Activated CD4-positive, alpha-beta T cell treated with anti-CD3 and anti-CD28 coated beads, Interleukin-2, amount 10 ng/mL, durations not matched to agents 24 days and 14 days (primary cell): Measurements from ENCODE around the gene USHBP1. TPM values are rescaled to one million over a fixed set of nuclear protein-coding genes. Genes with fewer than 3 reads are reported as not detected.
A peak's percentile ranks its signal among the peaks of the same experiment; 100 is the strongest.

Source experiments
- DNase-seq: peaks from one replicate; pipeline ENCODE4 v3.0.0; 2022
- H3K27ac Mint-ChIP-seq: one replicate; pipeline ENCODE4 v1.8.0; 2022; ENCODE audit warnings: mild to moderate bottlenecking, mixed read lengths
- H3K27me3 Mint-ChIP-seq: one replicate; pipeline ENCODE4 v1.8.0; 2022; ENCODE audit warnings: mixed read lengths
- H3K36me3 Mint-ChIP-seq: one replicate; pipeline ENCODE4 v1.8.0; 2022; ENCODE audit warnings: low read depth, mild to moderate bottlenecking, mixed read lengths
- H3K4me1 Mint-ChIP-seq: one replicate; pipeline ENCODE4 v1.8.0; 2021; ENCODE audit warnings: mixed read lengths
- H3K4me3 Mint-ChIP-seq: one replicate; pipeline ENCODE4 v1.8.0; 2022; ENCODE audit warnings: mild to moderate bottlenecking, moderate library complexity, mixed read lengths
- H3K9me3 Mint-ChIP-seq: one replicate; pipeline ENCODE4 v1.8.0; 2021; ENCODE audit warnings: mixed read lengths
- intact Hi-C: fragments of 100-400 bp; cut with micrococcal nuclease; formaldehyde crosslinking; loops from one replicate; pipeline ENCODE4 v1.15.1; 2023
- total RNA-seq: library from RNA; stranded (reverse); gene quantifications from 2 replicates; pipeline ENCODE4 v1.2.3, GENCODE V29; 2022

Gene USHBP1
- total RNA-seq, 1 donor from 2014 or later = 0.30 TPM

DNA sequence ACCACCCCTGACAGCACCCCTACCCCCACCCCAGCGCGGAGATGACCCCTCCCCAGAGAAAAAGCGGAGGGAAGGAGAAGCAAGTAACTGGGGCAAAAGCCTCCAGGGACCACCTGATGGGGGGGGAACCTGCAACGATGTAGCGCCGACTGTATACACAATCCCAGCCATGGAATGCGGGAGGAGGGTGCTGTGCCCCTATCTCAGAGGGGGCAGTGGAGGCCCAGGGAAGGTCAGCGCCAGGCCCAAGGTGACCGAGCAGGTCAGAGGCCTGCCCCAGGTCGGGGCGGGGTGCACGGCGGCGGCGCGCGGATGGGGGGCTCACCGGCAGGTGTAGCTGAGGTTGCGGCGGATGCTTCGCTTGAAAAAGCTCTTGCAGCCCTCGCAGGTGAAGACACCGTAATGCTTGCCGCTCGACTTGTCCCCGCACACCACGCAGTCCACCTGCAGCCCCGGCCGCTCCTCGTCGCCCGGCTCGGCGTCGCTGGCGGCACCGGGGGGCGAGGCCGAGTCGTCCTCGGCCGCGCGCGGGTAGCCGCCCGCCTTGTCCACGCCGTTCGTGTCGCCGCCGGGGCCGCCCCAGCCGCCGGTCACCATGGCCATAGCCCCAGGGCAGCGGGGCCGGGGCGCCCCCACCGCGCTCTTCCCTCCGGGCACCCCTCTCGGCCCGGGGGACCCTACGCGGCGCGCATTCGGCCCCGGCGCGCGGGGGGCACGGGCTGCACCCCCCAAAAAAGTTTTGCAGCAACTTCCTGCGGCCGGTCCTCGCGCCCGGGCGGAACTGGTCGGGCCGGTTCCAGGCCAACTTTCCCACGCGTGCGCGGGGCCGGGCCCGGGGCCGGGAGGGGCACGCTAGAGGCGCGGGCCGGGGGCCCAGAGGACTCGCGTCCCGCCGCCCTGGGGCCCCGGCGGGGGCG is 19.7 kb downstream of the USHBP1 start:
- Mint-ChIP-seq H3K27ac (peak overlapping the region; percentile 8), H3K36me3 (no peaks in the 10 kb centered on the region), H3K4me1 (peaks cover 7% of the 10 kb centered on the region), H3K4me3 (peak overlapping the region; percentile 63), H3K27me3 (peaks cover 16% of the 10 kb centered on the region), H3K9me3 (no peaks in the 10 kb centered on the region)
- intact Hi-C loops = no loop called here
- no peak for DNase-seq

DNA sequence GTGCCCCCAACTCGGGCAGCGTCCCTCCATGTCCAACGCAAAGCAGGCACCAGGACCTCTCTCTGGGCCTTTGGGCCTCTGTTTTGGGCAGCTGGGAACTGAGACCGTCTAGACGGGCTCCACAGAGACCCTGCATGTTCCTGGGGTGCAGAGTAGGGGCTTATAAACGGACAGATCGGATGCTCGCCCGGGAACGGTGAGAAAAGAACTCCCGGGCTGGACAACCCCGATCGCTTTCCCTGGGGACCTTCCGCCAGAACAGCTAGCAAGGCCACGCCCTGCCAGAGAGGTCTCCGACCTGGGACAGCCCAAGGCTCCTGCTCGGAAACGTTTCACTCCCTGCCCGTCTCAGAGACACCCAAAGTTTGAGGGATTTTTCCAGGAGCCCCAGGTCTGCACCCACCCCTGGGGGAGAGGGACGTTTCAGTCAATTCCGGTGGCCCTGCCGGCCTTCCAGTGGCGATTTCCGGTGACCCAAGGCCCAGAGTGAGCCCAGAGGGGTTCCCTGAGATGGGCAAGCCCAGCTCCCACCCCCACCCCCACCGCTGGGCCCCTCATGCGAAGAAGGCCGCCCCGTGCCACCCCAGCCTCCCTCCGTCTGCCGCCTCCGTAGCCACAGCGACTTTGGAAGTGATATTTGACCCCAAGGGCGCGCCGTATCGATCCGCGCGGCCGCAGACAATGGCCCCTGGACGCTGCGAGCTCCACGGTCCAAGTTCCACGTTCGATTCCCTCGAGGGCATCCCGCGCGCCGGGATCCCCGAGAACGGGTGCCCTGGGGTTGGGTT is 20.5 kb downstream of the USHBP1 start:
- no peaks in the 10 kb centered on the region for H3K36me3 Mint-ChIP-seq
- peak overlapping the region; percentile 63 for H3K4me3 Mint-ChIP-seq
- H3K27ac Mint-ChIP-seq = peak overlapping the region; percentile 8

DNA sequence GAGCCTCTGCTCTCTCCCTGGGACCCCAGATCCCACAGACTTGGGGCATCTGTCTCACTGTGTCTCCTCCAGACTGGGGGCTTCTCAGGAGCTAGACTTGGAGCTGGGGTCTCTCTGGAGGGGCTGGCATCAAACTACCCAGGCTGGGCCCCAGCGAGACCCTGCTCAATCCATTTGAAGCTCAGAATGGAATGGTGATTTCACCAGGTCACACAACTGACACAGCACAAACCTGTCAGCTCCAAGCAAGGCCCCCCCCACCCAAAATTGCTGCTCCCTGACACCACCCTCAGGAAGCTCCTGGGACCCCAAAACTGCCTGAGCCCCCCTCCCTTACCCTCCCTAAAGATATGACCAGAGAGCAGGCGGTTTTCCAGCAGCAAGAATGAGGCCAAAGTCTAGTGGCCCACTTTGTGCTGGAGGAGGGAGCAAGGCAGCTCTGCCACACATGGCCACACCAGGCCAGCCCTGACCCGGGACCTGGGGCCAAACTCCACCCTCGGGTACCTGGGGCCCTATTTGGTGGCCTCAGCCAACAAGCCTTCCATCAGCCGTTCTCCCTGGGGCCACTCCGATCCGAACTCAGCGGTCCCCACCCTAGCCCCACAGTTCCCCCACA is 21.2 kb downstream of the USHBP1 start:
- H3K4me1 Mint-ChIP-seq = peaks cover 7% of the 10 kb centered on the region
- intact Hi-C loops = no loop called here
- DNase-seq = no peak
- no peaks in the 10 kb centered on the region for H3K9me3 Mint-ChIP-seq
- H3K4me3 Mint-ChIP-seq = no peak overlapping the region
- H3K36me3 Mint-ChIP-seq = no peaks in the 10 kb centered on the region
- H3K27ac Mint-ChIP-seq = no peak overlapping the region
- peaks cover 14% of the 10 kb centered on the region for H3K27me3 Mint-ChIP-seq

More for the DNA sequence above, 20.5 kb downstream of the USHBP1 start:
- Mint-ChIP-seq H3K4me1 (peaks cover 7% of the 10 kb centered on the region), H3K9me3 (no peaks in the 10 kb centered on the region), H3K27me3 (peaks cover 15% of the 10 kb centered on the region)
- DNase-seq = no peak
- intact Hi-C loops = no loop called here

DNA sequence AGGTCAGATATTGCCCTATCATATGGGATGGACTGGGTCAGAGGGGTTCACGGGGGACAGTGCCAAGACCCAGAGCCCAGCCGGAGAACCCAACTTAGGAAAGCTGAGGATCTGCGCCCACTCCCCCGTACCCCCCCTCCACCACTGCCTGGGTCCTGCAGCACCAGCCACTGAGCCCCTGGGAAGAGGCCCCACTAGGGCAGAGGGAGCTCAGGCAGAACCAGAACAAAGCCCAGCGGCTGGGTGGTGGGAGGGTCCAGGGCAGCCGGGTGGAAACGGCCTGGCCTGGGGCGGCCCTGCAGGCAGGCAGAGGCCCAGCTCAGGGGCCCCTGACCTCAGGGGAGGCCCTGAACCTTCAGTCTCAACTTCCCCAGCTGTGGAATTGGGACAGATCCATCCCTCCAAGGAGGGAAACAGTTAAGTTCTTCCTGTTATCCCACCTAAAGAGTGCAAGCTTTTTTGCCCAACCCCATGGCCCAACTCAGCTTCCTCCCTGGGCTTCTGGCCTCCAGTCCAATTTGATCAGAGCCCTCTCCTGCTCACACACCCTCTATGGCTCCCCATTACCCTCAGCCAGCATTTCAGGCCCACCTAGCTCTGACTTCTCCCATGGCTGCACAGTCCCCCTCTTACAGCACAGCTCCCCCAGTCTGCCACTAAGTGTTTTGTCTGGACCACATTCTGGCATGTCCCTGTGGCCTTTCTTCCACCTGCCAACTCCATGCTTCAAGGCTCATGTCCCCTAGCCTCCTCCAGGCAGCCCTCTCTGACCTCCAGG is 21.9 kb downstream of the USHBP1 start:
- Mint-ChIP-seq H3K4me3 (no peak overlapping the region), H3K4me1 (peaks cover 8% of the 10 kb centered on the region), H3K36me3 (no peaks in the 10 kb centered on the region), H3K9me3 (no peaks in the 10 kb centered on the region), H3K27me3 (peaks cover 14% of the 10 kb centered on the region), H3K27ac (peak overlapping the region; percentile 20)
- no peak for DNase-seq
- intact Hi-C loops = no loop called here

DNA sequence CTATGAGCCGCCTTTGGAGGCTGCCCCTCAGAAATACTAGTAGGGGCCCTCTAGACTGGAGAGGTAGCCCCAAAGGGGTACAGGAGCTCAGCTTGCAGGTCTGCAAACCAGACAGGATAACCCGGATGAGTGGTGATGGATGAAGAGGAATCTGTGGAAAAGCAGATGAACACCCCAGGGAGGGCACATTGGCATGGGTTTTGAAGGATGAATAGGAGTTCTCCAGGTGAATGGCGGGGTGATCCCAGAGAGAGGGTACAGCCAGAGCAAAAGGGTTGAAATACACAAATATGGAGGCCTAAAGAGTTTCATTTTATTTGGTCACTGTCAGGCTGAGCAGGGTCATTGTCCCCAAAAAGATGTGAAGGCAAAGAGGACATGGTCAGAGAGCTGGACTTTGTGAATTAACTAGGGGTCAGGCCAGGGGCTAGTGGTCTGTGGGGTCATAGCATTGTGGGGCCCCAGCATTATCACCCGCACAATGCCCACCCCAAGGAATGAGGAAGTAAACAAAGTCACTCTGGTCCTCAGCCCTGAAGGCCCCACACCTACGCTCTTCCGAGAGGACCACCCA is 23.6 kb downstream of the USHBP1 start:
- Mint-ChIP-seq H3K9me3 (no peaks in the 10 kb centered on the region), H3K27ac (no peak overlapping the region), H3K27me3 (peaks cover 8% of the 10 kb centered on the region), H3K4me1 (peaks cover 2% of the 10 kb centered on the region), H3K36me3 (no peaks in the 10 kb centered on the region), H3K4me3 (no peak overlapping the region)
- DNase-seq = no peak
- intact Hi-C loops = no loop called here

DNA sequence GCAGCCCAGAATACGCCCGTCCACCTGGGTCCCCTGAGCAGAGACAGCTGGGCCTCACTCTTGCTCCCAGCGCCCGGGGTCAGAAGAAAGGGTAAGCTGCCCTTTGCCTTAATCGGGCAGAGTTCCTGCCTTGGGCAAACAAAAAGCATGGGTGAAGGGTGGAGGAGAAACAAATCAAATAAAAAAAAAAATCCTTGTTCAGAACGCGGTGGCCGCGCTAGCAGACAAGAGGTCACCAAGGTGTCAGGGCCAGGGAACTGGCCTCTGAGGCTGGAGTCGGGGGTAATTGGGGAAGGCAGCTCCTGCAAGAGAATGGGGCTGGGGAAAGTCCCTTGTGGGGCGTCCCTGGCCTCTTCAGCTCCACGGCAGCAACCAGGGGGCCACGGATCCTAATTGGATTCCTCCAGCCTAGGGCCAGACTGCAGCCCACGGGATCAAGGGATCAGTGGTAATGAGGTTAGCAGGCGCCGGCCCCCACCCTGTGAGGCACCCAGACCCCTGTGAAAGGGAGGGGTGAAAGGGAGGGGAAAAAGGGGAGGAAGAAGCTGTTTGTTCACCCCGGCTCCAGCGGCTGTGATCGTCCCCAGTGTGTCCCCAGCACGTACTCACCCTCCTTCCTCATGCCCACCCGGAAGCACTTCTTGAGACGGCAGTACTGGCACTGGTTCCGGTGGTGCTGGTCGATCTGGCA is 24.3 kb downstream of the USHBP1 start:
- no peak for DNase-seq
- H3K4me1 Mint-ChIP-seq = peaks cover 2% of the 10 kb centered on the region
- H3K27ac Mint-ChIP-seq = no peak overlapping the region

DNA sequence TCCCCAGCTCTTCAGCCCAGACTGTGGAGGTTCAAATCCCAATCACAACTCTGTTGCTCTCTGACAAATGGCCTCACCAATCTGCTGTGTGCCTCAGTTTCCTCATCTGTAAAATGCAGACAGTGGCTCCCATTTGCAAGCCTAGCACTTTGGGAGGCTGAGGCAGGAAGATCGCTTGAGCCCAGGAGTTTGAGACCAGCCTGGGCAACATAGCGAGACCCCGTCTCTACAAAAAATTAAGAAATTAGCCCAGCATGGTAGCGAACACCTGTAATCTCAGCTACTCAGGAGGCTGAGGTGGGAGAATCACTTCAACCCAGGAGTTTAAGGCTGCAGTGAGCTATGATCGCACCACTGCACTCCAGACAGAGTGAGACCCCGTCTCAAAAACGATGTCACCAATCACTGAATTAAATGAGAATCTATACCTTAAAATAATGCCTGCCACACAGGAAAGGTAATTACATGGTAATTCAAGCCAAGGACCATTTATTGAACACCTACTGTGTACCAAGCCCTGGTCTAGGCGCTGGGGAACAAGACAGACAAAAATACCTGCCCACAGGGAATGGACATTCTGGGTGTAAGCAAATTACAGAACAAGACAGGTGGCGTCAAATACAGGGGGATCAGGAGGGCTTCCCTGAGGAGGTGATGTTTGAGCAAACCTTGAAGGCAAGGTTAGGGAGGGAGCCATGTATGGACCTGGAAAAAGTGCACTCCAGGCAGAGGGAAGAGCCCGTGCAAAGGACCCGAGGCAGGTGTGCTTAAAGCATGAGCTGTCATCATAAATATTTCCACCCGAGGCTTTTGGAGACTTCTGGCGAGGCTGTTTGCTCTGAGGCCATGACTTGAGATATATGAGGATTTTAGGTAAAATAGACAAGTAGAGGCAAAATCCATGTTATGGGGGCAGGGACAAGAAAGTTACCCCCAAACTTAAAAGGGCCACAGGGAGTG is 26.5 kb downstream of the USHBP1 start:
- no peak for DNase-seq
- Mint-ChIP-seq H3K27ac (no peak overlapping the region), H3K4me3 (peak overlapping the region; percentile 58), H3K9me3 (no peaks in the 10 kb centered on the region), H3K4me1 (peaks cover 5% of the 10 kb centered on the region), H3K36me3 (peaks cover 2% of the 10 kb centered on the region), H3K27me3 (no peaks in the 10 kb centered on the region)
- intact Hi-C loops = loop anchor here (10.0 kb wide), 1 partner anchor 47 kb away; the partner anchor contains the start of gene ANKLE1

More for the DNA sequence above, 24.3 kb downstream of the USHBP1 start:
- no peaks in the 10 kb centered on the region for H3K9me3 Mint-ChIP-seq
- intact Hi-C loops = no loop called here
- H3K4me3 Mint-ChIP-seq = no peak overlapping the region
- no peaks in the 10 kb centered on the region for H3K36me3 Mint-ChIP-seq
- peaks cover 8% of the 10 kb centered on the region for H3K27me3 Mint-ChIP-seq

DNA sequence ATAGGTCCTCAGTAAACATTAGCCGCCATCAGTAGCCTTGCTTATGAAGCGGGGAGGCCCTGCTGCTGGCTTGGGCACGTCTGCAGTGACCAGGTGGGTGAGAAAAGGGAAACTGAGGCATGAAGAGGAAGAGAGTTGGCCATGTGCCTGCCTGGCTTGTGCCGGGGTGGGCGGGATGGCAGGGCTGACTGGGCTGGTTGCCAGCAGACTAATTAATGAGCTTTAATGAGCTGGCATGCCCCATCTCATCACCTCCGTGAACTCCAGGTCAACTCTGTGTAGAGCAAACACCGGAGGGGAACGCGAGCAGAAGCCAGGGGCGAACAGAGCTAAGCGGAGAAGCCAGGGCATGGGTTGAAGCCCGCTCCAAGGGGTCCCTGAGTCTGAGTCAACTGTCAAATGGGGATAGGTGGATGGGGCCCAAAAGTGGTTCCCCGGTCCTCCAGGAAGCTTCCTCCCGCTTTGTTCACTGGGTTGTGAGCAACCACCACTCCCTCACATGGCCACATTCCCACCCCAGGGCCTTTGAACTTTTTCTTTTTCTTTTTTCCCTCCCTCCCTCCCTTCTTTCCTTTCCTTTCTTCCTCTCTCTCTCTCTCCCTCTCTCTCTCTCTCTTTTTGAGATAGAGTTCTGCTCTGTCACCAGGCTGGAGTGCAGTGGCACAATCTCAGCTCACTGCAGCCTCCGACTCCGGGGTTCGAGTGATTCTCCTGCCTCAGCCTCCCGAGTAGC is 27.6 kb downstream of the USHBP1 start:
- intact Hi-C loops = loop anchor here (10.0 kb wide), 1 partner anchor 48 kb away; the partner anchor contains the start of gene ANKLE1
- peak overlapping the region; percentile 58 for H3K4me3 Mint-ChIP-seq

DNA sequence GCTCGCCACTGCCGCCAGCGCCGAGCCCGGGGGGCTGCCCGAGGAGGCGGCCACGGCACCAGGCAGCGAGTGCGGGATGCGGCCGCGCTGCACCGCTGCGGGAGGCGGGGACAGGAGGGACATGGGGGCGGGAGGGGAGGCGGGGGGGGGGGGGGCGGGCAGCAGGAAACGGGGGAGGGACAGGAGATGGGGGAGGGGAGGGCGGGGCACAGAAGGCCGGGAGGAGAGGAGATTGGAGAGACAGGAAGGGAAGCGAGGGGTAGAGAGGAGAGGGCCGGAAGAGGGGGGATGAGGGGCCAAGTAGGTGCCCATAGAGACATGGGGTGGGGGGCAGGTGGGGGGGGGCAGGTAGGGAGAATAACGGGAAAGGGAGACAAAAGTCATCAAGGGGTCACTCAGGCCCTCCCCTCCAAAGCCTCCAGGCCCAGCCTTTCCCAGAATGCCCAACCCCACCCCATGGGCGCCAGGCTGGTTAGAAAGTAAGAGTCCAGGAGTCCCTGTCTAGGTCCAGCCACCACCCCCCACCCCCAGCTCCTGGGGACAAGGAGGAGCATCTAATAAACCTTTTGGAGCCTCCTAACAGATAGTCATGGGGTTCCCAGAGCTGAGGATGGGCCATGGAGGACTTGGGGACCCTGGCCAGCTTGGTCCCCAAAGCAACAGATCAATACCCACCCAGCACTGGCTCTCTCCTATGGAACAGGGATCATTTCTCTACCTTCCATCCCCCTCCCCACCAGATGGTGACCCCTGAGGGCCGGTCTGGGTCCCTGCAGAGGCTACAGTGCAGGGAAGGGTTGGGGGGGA is 28.4 kb downstream of the USHBP1 start:
- no peak for DNase-seq
- intact Hi-C loops = loop anchor here (1.0 to 10.0 kb wide), 3 partner anchors 10 to 161 kb away; partner anchors contain the start of genes ANKLE1, HAUS8, MYO9B and OCEL1
- H3K4me3 Mint-ChIP-seq = peak overlapping the region; percentile 84
- H3K9me3 Mint-ChIP-seq = no peaks in the 10 kb centered on the region
- peak overlapping the region; percentile 25 for H3K27ac Mint-ChIP-seq
- no peaks in the 10 kb centered on the region for H3K27me3 Mint-ChIP-seq
- peaks cover 5% of the 10 kb centered on the region for H3K4me1 Mint-ChIP-seq
- H3K36me3 Mint-ChIP-seq = peaks cover 7% of the 10 kb centered on the region

More for the DNA sequence above, 27.6 kb downstream of the USHBP1 start:
- peaks cover 5% of the 10 kb centered on the region for H3K36me3 Mint-ChIP-seq
- no peaks in the 10 kb centered on the region for H3K9me3 Mint-ChIP-seq
- DNase-seq = no peak
- H3K4me1 Mint-ChIP-seq = peaks cover 5% of the 10 kb centered on the region
- H3K27me3 Mint-ChIP-seq = no peaks in the 10 kb centered on the region
- peak overlapping the region; percentile 75 for H3K27ac Mint-ChIP-seq

DNA sequence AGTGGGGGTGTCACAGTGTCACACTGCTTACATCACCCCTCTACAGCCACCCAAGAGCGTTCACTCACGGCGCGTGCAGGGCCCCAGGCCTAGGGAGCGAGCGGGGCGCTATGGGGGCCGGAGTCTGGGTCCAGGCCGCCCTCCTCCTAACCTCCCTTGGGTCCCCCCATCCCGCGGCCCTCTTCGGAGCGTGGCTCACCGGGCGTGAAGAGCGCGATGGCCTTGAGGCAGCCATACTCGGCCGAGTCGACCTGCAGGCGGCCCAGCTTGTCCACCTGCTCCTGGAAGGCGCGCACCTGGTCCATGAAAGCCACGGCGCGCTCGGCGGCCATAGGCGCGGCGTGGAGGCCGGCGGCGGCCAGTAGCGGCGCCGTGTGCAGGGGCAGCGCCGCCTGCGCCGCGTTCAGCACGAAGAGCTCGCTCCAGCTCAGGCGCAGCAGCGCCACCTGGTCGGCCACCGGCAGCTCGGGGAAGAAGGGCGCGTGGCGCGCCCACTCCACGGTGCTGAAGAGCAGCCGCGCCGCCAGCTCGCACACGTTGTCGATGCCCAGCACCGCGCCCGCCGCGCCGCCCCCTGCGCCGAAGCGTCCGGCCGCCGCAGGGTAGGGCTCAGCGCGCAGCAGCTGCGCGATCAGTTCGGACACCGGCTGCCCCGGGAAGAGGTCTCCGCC is 29.1 kb downstream of the USHBP1 start:
- Mint-ChIP-seq H3K27me3 (no peaks in the 10 kb centered on the region), H3K27ac (peak overlapping the region; percentile 86), H3K4me1 (peaks cover 5% of the 10 kb centered on the region), H3K4me3 (peak overlapping the region; percentile 84), H3K36me3 (peaks cover 9% of the 10 kb centered on the region), H3K9me3 (no peaks in the 10 kb centered on the region)
- peak; percentile 93 for DNase-seq
- intact Hi-C loops = loop anchor here (1.0 to 10.0 kb wide), 3 partner anchors 9 to 161 kb away; partner anchors contain the start of genes ANKLE1, HAUS8, MYO9B and OCEL1
